GM19467 (cell line): ENCODE data around the gene GALM.
A peak's percentile ranks its signal among the peaks of the same experiment; 100 is the strongest.
"Not testable (repeated sequence)": the region's sequence is repeated elsewhere in the genome, so short reads cannot be mapped to it uniquely, and the experiment has no call there.

Source experiments
- ATAC-seq: cut with Tn5 transposase; IDR thresholded peaks from one replicate; pipeline ENCODE4 v1.9.1; 2021; ENCODE audit warnings: mild to moderate bottlenecking, moderate library complexity; ENCODE audit not compliant: unreplicated experiment

Gene GALM

GRCh38 chr2:38708900-38709566, 43.1 kb downstream of the GALM start:
- ATAC-seq: no peak

GRCh38 chr2:38709567-38710194, 43.8 kb downstream of the GALM start:
- ATAC-seq: peak; percentile 63

DNA sequence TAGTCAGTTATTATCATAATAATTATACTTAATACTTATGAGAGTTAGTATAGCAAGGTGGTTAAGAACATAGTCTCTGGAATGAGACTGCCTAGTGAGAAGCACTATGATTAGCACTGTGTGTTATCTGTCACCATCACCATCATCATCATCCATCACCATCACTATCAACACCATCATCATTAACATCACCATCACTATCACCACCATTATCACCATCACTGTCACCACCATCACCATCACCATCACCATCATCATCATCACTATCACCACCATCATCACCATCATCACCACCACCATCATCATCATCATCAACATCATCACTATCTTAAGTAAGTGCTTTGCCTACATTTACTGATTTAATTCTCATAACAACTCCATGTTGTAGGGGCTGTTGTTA, 45.6 kb downstream of the GALM start:
- no peak for ATAC-seq

GRCh38 chr2:38712413-38712812, 46.5 kb downstream of the GALM start:
- ATAC-seq: no peak

DNA sequence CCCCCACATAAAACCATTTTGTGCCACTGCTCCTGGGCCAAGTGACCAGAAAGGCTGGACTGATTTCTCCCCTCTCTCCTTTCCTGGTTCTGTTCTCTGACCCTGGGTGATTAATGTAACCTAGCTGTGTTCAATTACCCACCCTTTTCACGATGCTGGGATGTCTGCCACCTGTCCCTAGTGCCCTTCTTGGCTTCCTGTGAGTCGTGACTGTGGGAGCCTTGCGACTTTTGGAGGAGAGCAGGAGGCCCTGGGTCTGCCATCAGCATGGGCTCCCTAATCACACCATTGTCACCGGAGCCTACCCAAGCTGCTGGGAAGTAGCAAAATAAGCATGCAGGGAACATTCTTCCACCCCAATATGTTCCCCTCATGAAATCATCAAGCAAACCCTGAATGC, 47.0 kb downstream of the GALM start:
- no peak for ATAC-seq

- ATAC-seq: no peak
Measured at GRCh38 chr2:38713338-38713737, 47.4 kb downstream of the GALM start.

GRCh38 chr2:38714941-38715340, 49.0 kb downstream of the GALM start:
- not testable (repeated sequence) for ATAC-seq

- ATAC-seq: no peak
Measured at GRCh38 chr2:38716185-38716584, 50.3 kb downstream of the GALM start.

GRCh38 chr2:38718601-38719000, 52.7 kb downstream of the GALM start:
- no peak for ATAC-seq

GRCh38 chr2:38719706-38720105, 53.8 kb downstream of the GALM start:
- ATAC-seq: no peak

DNA sequence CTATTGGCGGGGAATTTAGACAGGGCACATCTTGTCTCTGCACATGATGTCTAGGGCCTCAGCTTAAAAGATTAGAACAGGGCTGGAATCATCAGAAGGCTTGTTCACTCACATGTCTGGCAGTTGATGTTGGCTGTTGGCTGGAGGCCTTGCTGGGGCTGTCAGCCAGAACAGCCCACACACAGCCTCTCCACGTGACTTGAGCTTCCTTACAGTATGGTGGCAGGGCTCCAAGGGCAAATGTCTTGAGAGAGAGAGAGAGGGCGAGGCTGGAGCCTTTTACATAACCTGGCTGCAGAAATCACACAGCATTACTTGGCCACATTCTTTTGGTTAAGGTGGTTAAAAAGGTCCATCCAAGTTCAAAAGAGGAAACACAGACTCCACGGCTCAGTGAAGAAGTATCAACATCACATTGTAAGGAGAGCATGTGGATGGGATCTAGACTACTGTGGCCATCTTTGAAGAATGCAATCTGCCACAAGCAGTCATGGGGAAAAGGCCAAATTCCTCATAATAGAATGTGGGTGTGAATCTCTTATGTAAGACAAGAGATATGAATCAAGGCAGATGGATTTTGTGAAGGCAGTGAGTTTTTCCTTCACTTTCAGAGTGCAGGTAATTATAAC, 54.8 kb downstream of the GALM start:
- no peak for ATAC-seq

- no peak for ATAC-seq
Measured at GRCh38 chr2:38722271-38723061, 56.6 kb downstream of the GALM start.

- ATAC-seq: no peak
Measured at GRCh38 chr2:38723173-38723572, 57.3 kb downstream of the GALM start.

DNA sequence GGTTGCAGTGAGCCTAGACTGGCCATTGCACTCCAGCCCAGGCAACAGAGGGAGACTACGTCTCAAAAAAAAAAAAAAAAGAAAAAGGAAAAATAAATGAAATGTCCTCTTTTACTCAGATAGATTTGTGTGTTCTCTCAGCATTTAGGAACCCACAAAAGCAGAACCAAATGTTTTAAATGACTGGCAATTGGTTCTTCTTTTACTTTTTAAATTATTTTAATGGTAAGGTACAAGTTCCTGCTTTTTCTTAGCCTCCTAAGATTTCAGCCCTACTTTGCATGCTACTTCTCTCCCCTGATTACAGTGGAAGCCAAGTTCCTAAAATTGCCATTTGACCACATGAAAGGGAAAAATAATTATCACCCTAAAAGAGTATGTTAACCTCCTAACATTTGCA, 61.7 kb downstream of the GALM start:
- ATAC-seq: no peak

- no peak for ATAC-seq
Measured at GRCh38 chr2:38728694-38729093, 62.8 kb downstream of the GALM start.

- ATAC-seq: no peak
Measured at GRCh38 chr2:38731090-38731489, 65.2 kb downstream of the GALM start.

- no peak for ATAC-seq
Measured at GRCh38 chr2:38731684-38732221, 65.8 kb downstream of the GALM start.

DNA sequence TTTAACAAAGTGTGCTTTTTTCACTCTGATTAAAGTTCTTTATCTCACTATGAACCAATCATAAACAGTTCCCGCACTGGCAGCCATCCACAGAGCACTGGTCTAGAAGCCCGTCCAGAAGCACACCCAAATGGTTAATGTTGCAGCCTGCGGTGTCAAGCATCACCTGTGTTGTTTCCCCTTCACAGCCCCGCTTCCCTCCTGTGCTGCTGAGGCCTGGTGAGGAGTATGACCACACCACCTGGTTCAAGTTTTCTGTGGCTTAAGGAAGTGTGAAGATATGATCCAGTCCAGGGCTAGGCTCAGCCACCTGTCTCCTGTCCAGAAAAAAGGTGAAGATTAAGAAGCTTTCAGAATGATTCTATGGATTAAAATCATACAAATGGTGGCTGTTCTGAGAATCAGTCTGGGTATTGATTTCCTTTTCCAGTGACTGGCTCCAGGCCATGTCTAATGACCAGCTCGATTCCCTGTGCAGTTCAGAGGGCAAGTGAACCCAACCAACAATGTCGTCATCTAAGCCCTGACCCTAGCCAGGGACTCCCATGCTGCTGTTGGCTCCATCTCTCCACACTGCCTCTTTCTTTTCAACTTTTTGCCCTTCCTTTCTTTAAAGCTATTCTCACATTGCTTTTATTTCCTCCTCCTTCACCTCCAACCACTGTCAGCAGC, 67.5 kb downstream of the GALM start:
- no peak for ATAC-seq

- ATAC-seq: no peak
Measured at GRCh38 chr2:38734299-38735058, 68.6 kb downstream of the GALM start.

DNA sequence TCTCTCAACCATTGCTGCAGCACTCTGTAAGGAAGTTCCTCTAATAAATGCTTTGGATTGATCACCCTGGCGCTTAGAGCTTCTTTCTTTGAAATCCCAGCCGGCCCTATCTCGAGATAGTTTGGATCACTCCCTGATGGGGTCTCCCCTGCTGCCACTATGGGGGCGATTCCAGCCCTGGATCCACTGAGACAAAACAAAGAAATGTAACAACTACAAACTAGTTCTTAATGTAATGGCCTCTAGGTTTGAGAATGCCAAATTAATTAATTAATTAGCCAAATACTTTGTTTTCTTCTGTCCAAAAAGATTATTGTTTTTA, 70.0 kb downstream of the GALM start:
- ATAC-seq: no peak
